CD4-positive, alpha-beta T cell (primary cell): ENCODE data around the gene CDK17. TPM values are rescaled to one million over a fixed set of nuclear protein-coding genes. Genes with fewer than 3 reads are reported as not detected.
"Not testable (repeated sequence)": the region's sequence is repeated elsewhere in the genome, so short reads cannot be mapped to it uniquely, and the experiment has no call there.

Experiments
- ATAC-seq: fragments of 200-7000 bp; cut with Tn5 transposase; one replicate; pipeline ENCODE4 v1.10.0; 2022; ENCODE audit warnings: mild to moderate bottlenecking; ENCODE audit not compliant: poor library complexity
- CTCF ChIA-PET: fragments of 350-600 bp; sonication (Branson Sonifier 250); formaldehyde crosslinking; loops from one replicate; lab custom pipeline; 2021; ENCODE audit warnings: antibody characterized with exemption, inconsistent platforms; lab: Charles Lee
- POLR2A ChIA-PET: fragments of 350-600 bp; sonication (Branson Sonifier 250); formaldehyde crosslinking; loops from one replicate; lab custom pipeline; 2021; ENCODE audit warnings: antibody characterized with exemption, inconsistent platforms; lab: Charles Lee
- DNase-seq, 14 experiments: peaks; one replicate each; pipeline ENCODE4 v3.0.0-alpha.2; 2013 to 2020; ENCODE audit warnings: mixed read lengths in 2 of 14
- H3K27ac ChIP-seq, 2 donors: one replicate each; pipeline versions ENCODE4 v1.5.1 to v1.7.0; 2013; ENCODE audit warnings: low read length in 2 of 2, low read depth in 1 of 2, mild to moderate bottlenecking in 1 of 2
- H3K27me3 ChIP-seq, 2 experiments: 1 replicate in 1 of 2; 2 replicates in 1 of 2; pipeline versions ENCODE4 v1.6.1 to v1.7.0; 2013; ENCODE audit warnings: low read length in 2 of 2, control low read depth in 1 of 2, mild to moderate bottlenecking in 1 of 2, moderate library complexity in 1 of 2; ENCODE audit not compliant: insufficient read depth in 2 of 2, control insufficient read depth in 1 of 2
- H3K36me3 ChIP-seq: one replicate; pipeline ENCODE4 v1.6.1; 2013; ENCODE audit warnings: low read length, control low read depth; ENCODE audit not compliant: insufficient read depth
- H3K4me1 ChIP-seq: one replicate; pipeline ENCODE4 v1.6.1; 2013; ENCODE audit warnings: low read length, control low read depth; ENCODE audit not compliant: insufficient read depth
- H3K4me3 ChIP-seq: one replicate; pipeline ENCODE4 v1.5.1; 2013; ENCODE audit warnings: mild to moderate bottlenecking, low read length, moderate library complexity
- H3K9me3 ChIP-seq, 2 experiments: 1 replicate in 1 of 2; 2 replicates in 1 of 2; pipeline versions ENCODE4 v1.6.1 to v1.7.0; 2013; ENCODE audit warnings: low read length in 2 of 2, mild to moderate bottlenecking in 2 of 2, control low read depth in 1 of 2, moderate library complexity in 1 of 2; ENCODE audit not compliant: control insufficient read depth in 1 of 2, insufficient read depth in 1 of 2
- H3K27ac Mint-ChIP-seq: one replicate; pipeline ENCODE4 v1.8.0; 2020; ENCODE audit warnings: mixed read lengths
- H3K27me3 Mint-ChIP-seq: one replicate; pipeline ENCODE4 v1.8.0; 2021; ENCODE audit warnings: mixed read lengths
- H3K36me3 Mint-ChIP-seq: one replicate; pipeline ENCODE4 v1.8.0; 2021; ENCODE audit warnings: low read depth, mixed read lengths
- H3K4me1 Mint-ChIP-seq: one replicate; pipeline ENCODE4 v1.8.0; 2021; ENCODE audit warnings: low read depth, mixed read lengths
- H3K4me3 Mint-ChIP-seq: one replicate; pipeline ENCODE4 v1.8.0; 2020; ENCODE audit warnings: mild to moderate bottlenecking, mixed read lengths
- H3K9me3 Mint-ChIP-seq: one replicate; pipeline ENCODE4 v1.8.0; 2020; ENCODE audit warnings: mixed read lengths
- CTCF ChIP-seq: fragments of 200-600 bp; IDR thresholded peaks from one replicate; pipeline ENCODE4 v1.8.0; 2022; ENCODE audit warnings: antibody characterized with exemption, mild to moderate bottlenecking
- intact Hi-C, 2 experiments: fragments of 100-400 bp; cut with DNase I in 1 of 2; cut with micrococcal nuclease in 1 of 2; formaldehyde crosslinking; loops; one replicate each; pipeline versions ENCODE4 v1.15.1 to v1.9.0; 2023 to 2025; cut with DNase I, micrococcal nuclease
- total RNA-seq, 174 experiments: library from RNA in 2 of 174; stranded (reverse) in 2 of 174; gene quantifications; one replicate each; pipeline ENCODE4 v1.2.3 and lab custom pipeline; 2021 to 2026

CDK17 gene
- total RNA-seq, 2 experiments from 2014 or later: 112 to 113 TPM

DNA sequence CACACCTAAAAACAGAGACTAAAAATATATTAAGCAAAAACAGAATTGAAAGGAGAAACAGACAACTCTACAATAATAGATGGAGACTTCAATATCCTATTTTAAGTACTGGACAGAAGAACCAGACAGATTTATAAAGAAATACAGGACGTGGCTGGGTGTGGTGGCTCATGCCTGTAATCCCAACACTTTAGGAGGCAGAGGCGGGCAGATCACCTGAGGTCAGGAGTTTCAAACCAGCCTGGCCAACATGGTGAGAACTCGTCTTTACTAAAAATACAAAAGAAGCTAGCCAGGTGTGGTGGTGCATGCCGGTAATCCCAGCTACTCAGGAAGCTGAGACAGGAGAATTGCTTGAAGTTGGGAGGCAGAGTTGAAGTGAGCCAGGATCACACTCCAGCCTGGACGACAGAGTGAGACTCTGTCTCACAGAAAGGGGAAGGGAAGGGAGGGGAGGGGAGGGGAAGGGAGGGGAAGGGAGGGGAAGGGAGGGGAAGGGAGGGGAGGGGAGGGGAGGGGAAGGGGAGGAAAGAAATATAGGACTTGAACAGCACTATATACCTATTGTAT is 53.0 kb downstream of the CDK17 start:
- intact Hi-C loops: no loop called here
- no peak for ATAC-seq
- TF ChIP-seq CTCF: no peak
- Mint-ChIP-seq H3K4me1 (peaks cover 83% of the 10 kb centered on the region), H3K36me3 (peaks cover 46% of the 10 kb centered on the region), H3K4me3 (peak overlapping the region; percentile 81), H3K27me3 (no peaks in the 10 kb centered on the region), H3K27ac (peak overlapping the region; percentile 82), H3K9me3 (peaks cover 13% of the 10 kb centered on the region)
- DNase-seq: no peak
- Histone ChIP-seq H3K4me1 (peaks cover 24% of the 10 kb centered on the region), H3K4me3 (no peak overlapping the region), H3K27me3 (no peaks in the 10 kb centered on the region), H3K36me3 (peaks cover 8% of the 10 kb centered on the region), H3K27ac (peak overlapping the region in 1 of 2 donors; percentile 11), H3K9me3 (peaks cover 5 to 19% of the 10 kb centered on the region in 2 experiments)
- ChIA-PET CTCF (interaction anchor here (1.1 to 1.6 kb wide), 3 partner anchors 11 to 53 kb away, joined by 3 to 5 read pairs (median 3); partner anchors contain the start of gene CDK17), POLR2A (interaction anchor here (0.7 to 3.1 kb wide), 7 partner anchors 8 to 65 kb away, joined by 3 to 37 read pairs (median 8); partner anchors contain the start of gene CDK17)

- H3K27ac Mint-ChIP-seq: peak overlapping the region; percentile 82
- H3K27me3 ChIP-seq, intact Hi-C loops, ATAC-seq, H3K36me3 ChIP-seq, H3K4me3 ChIP-seq, H3K27me3 Mint-ChIP-seq: not testable (repeated sequence)
- peak overlapping the region in 1 of 2 donors; percentile 11 for H3K27ac ChIP-seq
- H3K9me3 Mint-ChIP-seq: peaks cover 13% of the 10 kb centered on the region
- peak overlapping the region; percentile 81 for H3K4me3 Mint-ChIP-seq
- POLR2A ChIA-PET: interaction anchor here (0.7 to 3.1 kb wide), 5 partner anchors 12 to 66 kb away, joined by 3 to 37 read pairs (median 14); partner anchors contain the start of gene CDK17
- peaks cover 82% of the 10 kb centered on the region for H3K4me1 Mint-ChIP-seq
- H3K36me3 Mint-ChIP-seq: peaks cover 46% of the 10 kb centered on the region
- CTCF ChIA-PET: interaction anchor here (1.6 kb wide), 1 partner anchor 53 kb away, joined by 3 read pairs; the partner anchor contains the start of gene CDK17
- peaks cover 21% of the 10 kb centered on the region for H3K4me1 ChIP-seq
- peak in 1 of 14 experiments; percentile 27 for DNase-seq
- peaks cover 5 to 19% of the 10 kb centered on the region in 2 experiments for H3K9me3 ChIP-seq
These were observed 53.5 kb downstream of the CDK17 start for GRCh38 chr12:96346716-96347115.

- Mint-ChIP-seq H3K4me1 (peaks cover 79% of the 10 kb centered on the region), H3K9me3 (peaks cover 13% of the 10 kb centered on the region), H3K36me3 (peaks cover 51% of the 10 kb centered on the region), H3K4me3 (peak overlapping the region; percentile 34), H3K27ac (peak overlapping the region; percentile 9), H3K27me3 (no peaks in the 10 kb centered on the region)
- no peak for ATAC-seq
- peaks cover 19% of the 10 kb centered on the region for H3K4me1 ChIP-seq
- H3K27me3 ChIP-seq: no peaks in the 10 kb centered on the region
- CTCF ChIA-PET: interaction anchor here (0.6 to 2.1 kb wide), 2 partner anchors 36 to 56 kb away, joined by 4 to 5 read pairs; partner anchors contain the start of gene CDK17
- no peak for DNase-seq
- POLR2A ChIA-PET: interaction anchor here (1.5 to 2.7 kb wide), 2 partner anchors 54 to 55 kb away, joined by 5 to 6 read pairs; partner anchors contain the start of gene CDK17
- intact Hi-C loops: loop anchor here in 1 of 2 experiments (5.0 kb wide), 1 partner anchor 38 kb away; no protein-coding TSS in a partner anchor
- TF ChIP-seq CTCF: no peak
- peaks cover 8% of the 10 kb centered on the region for H3K36me3 ChIP-seq
- H3K27ac ChIP-seq: no peak overlapping the region
- no peak overlapping the region for H3K4me3 ChIP-seq
- peaks cover 5 to 19% of the 10 kb centered on the region in 2 experiments for H3K9me3 ChIP-seq
These were observed 56.0 kb downstream of the CDK17 start for GRCh38 chr12:96344124-96344695.
